Activated T-helper 1 cell treated with anti-CD3 and anti-CD28 coated beads, Interleukin-2, amount 50 U/mL, for 16 hours (primary cell): ENCODE results near the gene WDR7.

Experiments used
- DNase-seq, 2 donors: peaks; one replicate each; pipeline ENCODE4 v3.0.0-alpha.2; 2020; ENCODE audit warnings: low read depth in 1 of 2, low spot score in 1 of 2

WDR7 gene

GRCh38 chr18:57075716-57076400 lies 424.7 kb downstream of the WDR7 start:
- no peak for DNase-seq

DNA sequence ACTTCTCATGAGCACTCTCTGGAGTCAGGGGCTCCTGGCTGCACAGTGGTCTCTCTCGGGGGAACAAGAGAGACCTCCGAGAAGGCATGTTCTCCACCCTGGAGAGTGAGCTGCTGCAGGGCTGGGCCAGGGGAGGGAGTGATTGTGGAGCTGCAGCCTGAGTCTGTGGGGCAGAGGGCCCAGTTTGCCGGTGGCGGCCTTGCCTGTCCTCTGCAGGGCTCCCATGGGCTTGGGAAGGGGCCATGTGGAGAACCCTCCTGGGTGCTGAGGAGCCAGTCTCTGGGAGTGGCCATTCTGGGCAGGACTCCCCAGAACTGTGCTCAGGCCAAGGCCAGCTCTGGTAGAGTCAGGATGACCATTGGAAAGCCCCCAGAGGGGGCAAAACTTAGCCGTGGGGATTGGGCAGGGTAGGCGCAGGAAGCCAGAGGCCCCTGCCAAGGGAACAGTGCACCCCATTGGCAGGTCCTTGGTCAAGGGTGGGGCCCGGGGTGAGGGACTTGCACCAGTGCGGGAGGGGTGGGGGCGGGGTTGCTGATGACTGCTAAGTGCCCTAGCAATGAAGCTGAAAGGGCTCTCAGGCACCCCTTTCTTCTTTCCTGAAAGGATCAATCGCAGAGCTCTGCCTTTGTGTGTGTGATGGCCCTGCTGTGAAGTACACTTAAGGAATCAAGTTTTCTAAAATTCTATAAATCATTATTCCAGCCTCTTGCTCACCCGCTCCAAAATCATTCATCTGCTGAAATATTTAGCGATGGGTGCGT lies 426.0 kb downstream of the WDR7 start:
- DNase-seq, result no peak

DNA sequence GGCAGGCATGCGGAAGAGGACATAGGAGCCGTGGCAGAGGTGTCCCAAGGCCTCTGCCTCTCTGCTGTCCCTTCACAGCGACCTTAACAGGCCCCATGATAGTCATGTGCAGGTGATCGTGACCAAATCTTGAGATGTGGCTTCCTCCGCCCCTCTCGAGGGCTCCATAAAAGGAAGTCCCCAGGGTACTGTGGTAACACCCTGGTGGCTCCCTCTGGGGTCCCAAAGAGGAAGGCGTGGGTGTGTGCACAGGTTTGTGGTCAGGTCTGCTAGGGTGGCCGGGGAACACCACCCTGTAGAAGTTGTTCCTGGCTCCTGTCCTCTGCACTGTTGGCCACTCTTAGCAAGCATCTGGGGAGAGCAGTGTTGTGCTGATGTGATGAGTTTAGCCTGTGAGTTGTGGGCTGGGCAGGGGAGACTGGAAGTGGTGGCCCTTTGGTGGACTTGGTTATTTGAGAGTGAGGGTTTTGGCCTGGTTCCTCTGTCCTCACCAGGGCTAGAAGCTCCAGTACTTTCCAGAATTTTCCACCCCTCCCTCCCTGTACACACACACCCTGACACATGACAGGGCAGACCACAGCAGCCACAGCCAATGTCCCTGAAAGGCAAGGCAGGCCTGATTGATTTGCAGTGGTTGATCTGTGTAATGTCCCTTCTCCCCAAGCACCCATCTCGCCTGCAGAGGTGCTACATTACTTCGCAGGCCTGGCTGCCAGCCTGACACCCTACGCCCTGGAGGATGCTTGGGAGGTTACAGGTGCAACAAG lies 426.8 kb downstream of the WDR7 start:
- DNase-seq, result no peak

DNA sequence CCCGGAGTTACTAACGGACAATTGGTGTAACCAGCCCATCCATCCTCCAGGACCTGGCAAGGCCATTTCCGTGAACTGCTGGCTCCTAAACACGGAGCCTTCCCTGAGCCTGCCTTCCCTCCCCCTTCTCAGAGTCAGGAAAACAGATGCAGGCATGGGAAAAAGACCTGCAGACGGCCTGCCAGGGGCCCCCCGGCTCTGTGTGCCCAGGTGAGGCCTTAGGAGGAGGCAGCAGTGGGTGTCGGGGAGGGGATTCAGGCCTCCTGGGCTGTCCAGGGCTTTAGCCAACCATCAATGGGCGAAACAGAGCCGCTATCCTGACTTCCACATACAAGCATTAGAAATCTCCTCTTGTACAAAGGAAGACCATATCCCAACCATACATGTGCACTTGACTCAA lies 427.5 kb downstream of the WDR7 start:
- DNase-seq, result no peak

DNA sequence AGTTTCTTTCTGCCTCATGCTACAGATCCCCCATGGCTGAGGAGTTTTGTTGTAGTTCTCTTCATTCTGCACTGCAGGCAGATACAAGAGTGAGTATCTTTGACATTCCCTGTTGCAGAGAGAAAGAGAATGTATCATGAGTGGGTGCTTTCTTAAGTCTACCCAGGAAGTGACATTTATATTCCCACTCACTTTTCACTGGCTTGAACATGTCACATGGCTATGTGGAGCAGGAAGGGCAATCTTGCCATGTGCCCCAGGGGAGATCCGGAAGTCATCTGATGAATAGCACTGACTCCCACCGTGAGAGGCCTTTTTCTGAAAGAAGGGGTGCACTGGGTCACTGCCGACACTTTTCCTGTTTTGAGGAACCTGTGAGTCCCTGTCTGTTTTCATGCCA lies 429.3 kb downstream of the WDR7 start:
- no peak for DNase-seq

DNA sequence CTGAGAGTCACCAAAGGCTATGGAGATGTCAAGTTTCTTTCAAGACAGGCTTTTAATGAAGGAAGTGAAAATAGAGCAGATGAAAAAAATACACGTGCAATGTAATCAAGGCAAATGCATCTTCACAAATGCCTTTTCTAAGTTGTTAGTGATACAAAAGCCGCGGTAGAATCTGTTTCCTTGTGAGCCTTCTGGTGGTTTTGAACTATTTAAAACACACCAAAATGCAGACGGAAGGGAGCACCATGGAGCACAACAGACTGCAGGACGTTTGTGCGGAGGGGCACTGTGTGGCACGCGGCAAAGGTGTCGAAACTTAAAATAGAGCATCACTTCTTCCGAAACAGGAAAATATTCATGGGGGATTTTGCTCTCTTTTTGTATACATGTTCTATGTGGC lies 430.7 kb downstream of the WDR7 start:
- no peak for DNase-seq

- DNase-seq, result no peak
Measured at GRCh38 chr18:57083485-57083884, 432.3 kb downstream of the WDR7 start.

DNA sequence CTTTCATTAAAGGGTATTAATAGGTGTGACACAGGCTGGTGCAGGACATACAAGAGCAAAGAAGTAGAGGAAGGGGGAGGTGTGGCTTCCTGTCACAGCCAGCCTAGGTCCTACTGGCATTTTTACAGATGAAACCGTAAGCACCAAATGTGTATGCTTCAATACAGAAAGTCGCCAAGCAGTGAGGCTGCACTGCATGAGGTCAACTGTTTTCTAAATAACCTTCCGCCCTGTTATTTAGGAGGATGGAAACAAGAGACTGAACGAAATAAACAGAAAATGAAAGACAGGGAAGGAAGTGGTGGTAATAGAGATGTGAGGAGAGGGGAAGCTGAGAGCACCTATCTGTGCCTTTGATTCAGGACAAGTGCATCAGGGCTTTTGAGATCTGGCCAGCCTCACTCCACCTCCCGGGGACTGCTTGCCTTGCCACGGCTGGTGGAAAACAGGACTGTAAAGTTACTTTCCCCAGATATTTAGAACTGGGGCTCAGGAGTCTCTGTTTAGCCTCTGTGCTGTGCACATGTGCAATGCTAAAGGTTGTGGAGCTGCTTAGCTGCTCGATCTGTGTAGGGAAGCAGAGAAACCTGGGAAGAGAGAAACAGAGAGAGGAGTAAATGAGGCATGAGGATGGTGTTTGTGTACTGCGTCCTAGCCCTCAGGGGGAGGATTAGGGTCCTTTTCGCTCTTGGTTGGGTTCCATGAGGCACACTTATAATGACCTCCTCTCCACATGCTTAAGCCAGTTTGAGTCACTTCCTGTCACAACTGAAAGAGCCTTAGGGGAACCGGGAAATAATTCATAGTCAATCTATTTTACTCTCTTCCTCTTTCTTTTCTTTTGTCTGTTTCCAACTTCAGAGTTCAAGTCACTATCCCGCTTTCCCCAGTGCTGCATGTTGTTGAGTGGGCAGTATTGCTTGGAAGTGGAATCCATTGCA lies 433.4 kb downstream of the WDR7 start:
- no peak for DNase-seq

GRCh38 chr18:57085371-57085770 lies 434.2 kb downstream of the WDR7 start:
- DNase-seq, result no peak

GRCh38 chr18:57086163-57086562 lies 435.0 kb downstream of the WDR7 start:
- no peak for DNase-seq
